SU-DHL-6 (cell line): ENCODE data around the gene SH3BP5L.

Experiments used
- H2AFZ ChIP-seq: fragments of 200-600 bp; sonication (generic); 2 replicates; pipeline ENCODE4 v1.6.1; 2014; ENCODE audit warnings: low read depth, mild to moderate bottlenecking, moderate library complexity, mixed read lengths, antibody characterized with exemption, low read length; ENCODE audit not compliant: severe bottlenecking
- H3F3A ChIP-seq: fragments of 200-600 bp; shearing (Covaris generic); 2 replicates; pipeline ENCODE4 v1.6.0; 2016; ENCODE audit warnings: antibody characterized with exemption, mild to moderate bottlenecking; ENCODE audit not compliant: insufficient read depth
- H3K27ac ChIP-seq: fragments of 200-600 bp; sonication (generic); 2 replicates; pipeline ENCODE4 v1.5.1; 2016; ENCODE audit warnings: low read depth, mild to moderate bottlenecking, low read length, moderate library complexity, mixed read lengths
- H3K27me3 ChIP-seq: fragments of 200-600 bp; sonication (generic), shearing (Covaris generic); 2 replicates; pipeline ENCODE4 v1.6.0; 2014; ENCODE audit warnings: mild to moderate bottlenecking, low read length
- H3K36me3 ChIP-seq: fragments of 200-600 bp; sonication (generic); 2 replicates; pipeline ENCODE4 v1.6.1; 2014; ENCODE audit warnings: mild to moderate bottlenecking, low read length, mixed read lengths
- H3K4me2 ChIP-seq: fragments of 300-600, 200-600 bp; shearing (Covaris generic), sonication (generic); 2 replicates; pipeline ENCODE4 v1.6.0; 2014; ENCODE audit warnings: low read length, low read depth, mild to moderate bottlenecking; ENCODE audit not compliant: poor library complexity, severe bottlenecking
- H3K4me3 ChIP-seq: fragments of 200-600 bp; sonication (generic); 2 replicates; pipeline ENCODE4 v1.5.1; 2014; ENCODE audit warnings: antibody characterized with exemption, low read length, mild to moderate bottlenecking, mixed read lengths; ENCODE audit not compliant: insufficient read depth, poor library complexity, severe bottlenecking
- H3K79me2 ChIP-seq: fragments of 200-600 bp; sonication (generic); 2 replicates; pipeline ENCODE4 v1.6.1; 2014; ENCODE audit warnings: mild to moderate bottlenecking, low read length, moderate library complexity; ENCODE audit not compliant: insufficient read depth
- H3K9ac ChIP-seq: fragments of 200-600 bp; sonication (generic); 2 replicates; pipeline ENCODE4 v1.7.0; 2014; ENCODE audit warnings: mild to moderate bottlenecking, low read length
- H3K9me2 ChIP-seq: fragments of 200-600 bp; sonication (generic); replicated peaks from 2 replicates; pipeline ENCODE4 v1.6.1; 2014; ENCODE audit warnings: low read length; ENCODE audit not compliant: insufficient read depth
- H3K9me3 ChIP-seq: fragments of 200-600 bp; sonication (generic); 2 replicates; pipeline ENCODE4 v1.6.1; 2014; ENCODE audit warnings: low read length, mixed read lengths; ENCODE audit not compliant: insufficient read depth
- H4K20me1 ChIP-seq: fragments of 200-600 bp; sonication (generic); 2 replicates; pipeline ENCODE4 v1.6.1; 2014; ENCODE audit warnings: low read depth, mild to moderate bottlenecking, antibody characterized with exemption, low read length, moderate library complexity, mixed read lengths
- CTCF ChIP-seq: fragments of 200-600 bp; sonication (generic); IDR thresholded peaks from one replicate; pipeline ENCODE4 v1.5.1; 2017; ENCODE audit warnings: antibody characterized with exemption, mild to moderate bottlenecking, low read length, moderate library complexity; ENCODE audit not compliant: insufficient read depth, poor library complexity, severe bottlenecking
- EZH2phosphoT487 ChIP-seq: fragments of 200-600 bp; sonication (generic), shearing (Covaris generic); conservative IDR thresholded peaks from 2 replicates; pipeline ENCODE4 v1.6.1; 2018; ENCODE audit warnings: mild to moderate bottlenecking, antibody characterized with exemption, low read length, moderate library complexity, mixed read lengths

SH3BP5L gene

GRCh38 chr1:248782416-248783141 is 43.1 kb downstream of the SH3BP5L start:
- H3K4me3 ChIP-seq: no peak overlapping the region
- H3K9ac ChIP-seq: no peak overlapping the region
- H3K36me3 ChIP-seq: no peaks in the 10 kb centered on the region
- TF ChIP-seq EZH2phosphoT487 (no peak), CTCF (no peak)
- peaks cover 8% of the 10 kb centered on the region; the same call in 1 of the 2 replicates for H3K9me3 ChIP-seq
- H3K27ac ChIP-seq: no peak overlapping the region
- no peaks in the 10 kb centered on the region for H3K79me2 ChIP-seq
- H3K4me2 ChIP-seq: no peak overlapping the region
- H3K27me3 ChIP-seq: no peaks in the 10 kb centered on the region
- H2AFZ ChIP-seq: no peak overlapping the region
- H3F3A ChIP-seq: no peaks in the 10 kb centered on the region
- no peaks in the 10 kb centered on the region for H4K20me1 ChIP-seq
- H3K9me2 ChIP-seq: no peaks in the 10 kb centered on the region

- Histone ChIP-seq H3K79me2 (no peaks in the 10 kb centered on the region), H3K4me3 (no peak overlapping the region), H2AFZ (no peak overlapping the region), H3K9ac (no peak overlapping the region), H3K9me2 (no peaks in the 10 kb centered on the region), H3F3A (no peaks in the 10 kb centered on the region), H3K9me3 (peaks cover 8% of the 10 kb centered on the region; the same call in 1 of the 2 replicates), H3K4me2 (no peak overlapping the region), H4K20me1 (no peaks in the 10 kb centered on the region), H3K27ac (no peak overlapping the region), H3K27me3 (no peaks in the 10 kb centered on the region), H3K36me3 (no peaks in the 10 kb centered on the region)
- TF ChIP-seq EZH2phosphoT487 (no peak), CTCF (no peak)
Observed at GRCh38 chr1:248779350-248779749, 46.4 kb downstream of the SH3BP5L start.

GRCh38 chr1:248778906-248779305 is 46.8 kb downstream of the SH3BP5L start:
- Histone ChIP-seq H3K36me3 (no peaks in the 10 kb centered on the region), H2AFZ (no peak overlapping the region), H3K9ac (no peak overlapping the region), H3K4me2 (no peak overlapping the region), H3K79me2 (no peaks in the 10 kb centered on the region), H4K20me1 (no peaks in the 10 kb centered on the region), H3K9me2 (no peaks in the 10 kb centered on the region), H3K27ac (no peak overlapping the region), H3K9me3 (peaks cover 8% of the 10 kb centered on the region; the same call in 1 of the 2 replicates), H3K27me3 (no peaks in the 10 kb centered on the region), H3F3A (no peaks in the 10 kb centered on the region), H3K4me3 (no peak overlapping the region)
- TF ChIP-seq CTCF: no peak
- TF ChIP-seq EZH2phosphoT487: no peak
